NCI-H146 treated with DMSO at 0.1 percent for 48 hours (cell line): ENCODE results near the gene TMEM184A.
"Not testable (repeated sequence)": the region's sequence is repeated elsewhere in the genome, so short reads cannot be mapped to it uniquely, and the experiment has no call there.

Experiments
- DNase-seq: peaks from one replicate; lab custom pipeline; 2025; ENCODE audit not compliant: unreplicated experiment; lab: John Stamatoyannopoulos, UW

The TMEM184A gene

GRCh38 chr7:1529383-1530116 lies 26.5 kb downstream of the TMEM184A start:
- no peak for DNase-seq

- DNase-seq, result no peak
Observed at GRCh38 chr7:1526271-1526754, 29.7 kb downstream of the TMEM184A start.

GRCh38 chr7:1525409-1525808 lies 30.6 kb downstream of the TMEM184A start:
- no peak for DNase-seq

GRCh38 chr7:1523844-1524243 lies 32.2 kb downstream of the TMEM184A start:
- DNase-seq, result no peak

GRCh38 chr7:1523208-1523607 lies 32.8 kb downstream of the TMEM184A start:
- DNase-seq, result no peak

- DNase-seq, result no peak
Observed at GRCh38 chr7:1521456-1521855, 34.5 kb downstream of the TMEM184A start.

GRCh38 chr7:1520539-1521234 lies 35.3 kb downstream of the TMEM184A start:
- no peak for DNase-seq

- not testable (repeated sequence) for DNase-seq
Observed at GRCh38 chr7:1519322-1519922, 36.6 kb downstream of the TMEM184A start.

- DNase-seq, result no peak
Observed at GRCh38 chr7:1516586-1517251, 39.3 kb downstream of the TMEM184A start.

GRCh38 chr7:1515509-1515967 lies 40.5 kb downstream of the TMEM184A start:
- DNase-seq, result not testable (repeated sequence)

GRCh38 chr7:1514995-1515401 lies 41.0 kb downstream of the TMEM184A start:
- DNase-seq, result no peak

GRCh38 chr7:1514407-1514806 lies 41.6 kb downstream of the TMEM184A start:
- DNase-seq, result no peak

GRCh38 chr7:1513657-1514095 lies 42.3 kb downstream of the TMEM184A start:
- no peak for DNase-seq

GRCh38 chr7:1512781-1513656 lies 43.0 kb downstream of the TMEM184A start:
- DNase-seq, result no peak

GRCh38 chr7:1511444-1512422 lies 44.3 kb downstream of the TMEM184A start:
- no peak for DNase-seq

GRCh38 chr7:1510780-1511154 lies 45.2 kb downstream of the TMEM184A start:
- no peak for DNase-seq

GRCh38 chr7:1509226-1509625 lies 46.8 kb downstream of the TMEM184A start:
- DNase-seq, result no peak

- DNase-seq, result no peak
Observed at GRCh38 chr7:1508277-1508758, 47.7 kb downstream of the TMEM184A start.
